HL-60 (cell line): ENCODE results near the gene RAD18.

Experiments
- DNase-seq, 2 experiments: peaks; one replicate each; pipeline ENCODE4 v3.0.0-alpha.2; 2010 to 2020; ENCODE audit warnings: low read depth in 1 of 2, low spot score in 1 of 2
- H3K27ac ChIP-seq: fragments of 250-450 bp; sonication (Bioruptor Pico); replicated peaks from 2 replicates; pipeline ENCODE4 v1.5.1; 2020; ENCODE audit warnings: mild to moderate bottlenecking, moderate library complexity
- H3K27me3 ChIP-seq: fragments of 250-450 bp; sonication (Bioruptor Pico); 2 replicates; pipeline ENCODE4 v1.5.1; 2021; ENCODE audit warnings: mild to moderate bottlenecking, moderate library complexity; ENCODE audit not compliant: insufficient read depth, poor library complexity, severe bottlenecking
- H3K4me3 ChIP-seq: replicated peaks from 2 replicates; pipeline ENCODE4 v1.5.1; 2011; ENCODE audit warnings: mild to moderate bottlenecking, control low read depth, low read length; ENCODE audit not compliant: insufficient read depth
- GABPA ChIP-seq: IDR thresholded peaks from 2 replicates; pipeline ENCODE4 v1.6.1; 2012; ENCODE audit warnings: low read depth
- POLR2AphosphoS5 ChIP-seq: IDR thresholded peaks from 2 replicates; pipeline ENCODE4 v1.6.1; 2012; ENCODE audit warnings: low read depth
- SPI1 ChIP-seq: IDR thresholded peaks from 2 replicates; pipeline ENCODE4 v1.6.1; 2012; ENCODE audit warnings: low read depth, mild to moderate bottlenecking, borderline replicate concordance
- TF ChIP-seq, protein P1 (sequence below): IDR thresholded peaks from one replicate; pipeline ENCODE4 v1.5.1; 2011; ENCODE audit warnings: low read length, control low read depth, inconsistent platforms; ENCODE audit not compliant: insufficient read depth
- TF ChIP-seq, protein P2 (sequence below): IDR thresholded peaks from 2 replicates; pipeline ENCODE4 v1.6.1; 2012; ENCODE audit warnings: low read depth; ENCODE audit not compliant: insufficient replicate concordance

The RAD18 gene

DNA sequence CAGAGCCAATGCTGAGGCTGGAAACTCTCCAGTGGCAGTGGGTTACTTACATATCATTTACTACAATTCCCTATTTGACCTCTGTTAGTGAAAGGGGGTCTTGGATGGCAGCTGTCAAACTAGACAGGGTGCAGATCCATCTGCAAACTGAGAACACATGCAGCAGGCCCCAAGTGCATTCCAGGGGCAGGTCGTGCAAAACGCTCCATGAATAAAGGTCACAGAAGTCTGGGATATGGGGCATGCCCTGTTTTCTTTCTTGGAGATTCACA is 25.0 kb upstream of the RAD18 start:
- TF ChIP-seq GABPA (no peak), POLR2AphosphoS5 (no peak), SPI1 (no peak)
- TF ChIP-seq, protein P1, sequence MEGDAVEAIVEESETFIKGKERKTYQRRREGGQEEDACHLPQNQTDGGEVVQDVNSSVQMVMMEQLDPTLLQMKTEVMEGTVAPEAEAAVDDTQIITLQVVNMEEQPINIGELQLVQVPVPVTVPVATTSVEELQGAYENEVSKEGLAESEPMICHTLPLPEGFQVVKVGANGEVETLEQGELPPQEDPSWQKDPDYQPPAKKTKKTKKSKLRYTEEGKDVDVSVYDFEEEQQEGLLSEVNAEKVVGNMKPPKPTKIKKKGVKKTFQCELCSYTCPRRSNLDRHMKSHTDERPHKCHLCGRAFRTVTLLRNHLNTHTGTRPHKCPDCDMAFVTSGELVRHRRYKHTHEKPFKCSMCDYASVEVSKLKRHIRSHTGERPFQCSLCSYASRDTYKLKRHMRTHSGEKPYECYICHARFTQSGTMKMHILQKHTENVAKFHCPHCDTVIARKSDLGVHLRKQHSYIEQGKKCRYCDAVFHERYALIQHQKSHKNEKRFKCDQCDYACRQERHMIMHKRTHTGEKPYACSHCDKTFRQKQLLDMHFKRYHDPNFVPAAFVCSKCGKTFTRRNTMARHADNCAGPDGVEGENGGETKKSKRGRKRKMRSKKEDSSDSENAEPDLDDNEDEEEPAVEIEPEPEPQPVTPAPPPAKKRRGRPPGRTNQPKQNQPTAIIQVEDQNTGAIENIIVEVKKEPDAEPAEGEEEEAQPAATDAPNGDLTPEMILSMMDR = no peak
- no peak for DNase-seq
- no peak overlapping the region for H3K4me3 ChIP-seq
- no peak overlapping the region for H3K27ac ChIP-seq
- H3K27me3 ChIP-seq = no peaks in the 10 kb centered on the region

DNA sequence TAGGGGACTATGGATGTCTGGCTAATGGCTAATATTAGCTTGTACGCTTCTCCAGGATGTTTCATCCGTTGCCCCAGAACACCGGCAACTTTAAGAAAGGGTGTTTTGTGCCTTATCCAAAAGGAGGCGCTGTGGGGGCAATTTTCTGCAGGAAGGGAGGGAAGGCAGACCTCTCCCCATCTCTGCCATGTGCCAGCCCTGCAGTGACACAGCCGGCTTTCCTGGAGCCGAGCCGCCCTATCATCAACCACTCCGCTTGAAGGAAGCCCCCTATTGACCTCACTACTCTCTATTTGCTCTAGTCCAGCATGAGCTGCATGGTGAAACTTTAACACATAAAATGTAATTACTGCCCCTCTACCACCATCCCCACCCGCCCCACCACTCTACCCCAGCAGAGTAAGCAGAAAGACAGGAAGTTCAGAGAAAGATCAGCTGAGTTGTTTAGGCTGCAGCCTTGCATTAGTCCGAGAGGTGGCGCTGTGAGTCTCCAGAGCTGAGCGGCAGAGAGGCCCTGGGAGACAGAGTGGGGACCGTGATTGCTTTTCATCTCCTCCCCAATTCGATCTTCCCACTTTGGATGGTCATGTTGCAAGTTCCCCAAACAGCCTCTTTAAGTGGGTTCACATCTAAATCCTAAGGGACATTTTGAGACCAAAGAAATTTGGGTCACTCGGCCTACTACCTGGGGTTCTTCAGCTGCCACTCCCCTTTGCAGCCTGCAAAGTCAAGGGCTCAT is 24.5 kb upstream of the RAD18 start:
- Histone ChIP-seq H3K27ac (no peak overlapping the region), H3K27me3 (no peaks in the 10 kb centered on the region), H3K4me3 (no peak overlapping the region)
- TF ChIP-seq, protein P1 = peak; percentile 69
- TF ChIP-seq GABPA (no peak), SPI1 (no peak)
- TF ChIP-seq, protein P2, sequence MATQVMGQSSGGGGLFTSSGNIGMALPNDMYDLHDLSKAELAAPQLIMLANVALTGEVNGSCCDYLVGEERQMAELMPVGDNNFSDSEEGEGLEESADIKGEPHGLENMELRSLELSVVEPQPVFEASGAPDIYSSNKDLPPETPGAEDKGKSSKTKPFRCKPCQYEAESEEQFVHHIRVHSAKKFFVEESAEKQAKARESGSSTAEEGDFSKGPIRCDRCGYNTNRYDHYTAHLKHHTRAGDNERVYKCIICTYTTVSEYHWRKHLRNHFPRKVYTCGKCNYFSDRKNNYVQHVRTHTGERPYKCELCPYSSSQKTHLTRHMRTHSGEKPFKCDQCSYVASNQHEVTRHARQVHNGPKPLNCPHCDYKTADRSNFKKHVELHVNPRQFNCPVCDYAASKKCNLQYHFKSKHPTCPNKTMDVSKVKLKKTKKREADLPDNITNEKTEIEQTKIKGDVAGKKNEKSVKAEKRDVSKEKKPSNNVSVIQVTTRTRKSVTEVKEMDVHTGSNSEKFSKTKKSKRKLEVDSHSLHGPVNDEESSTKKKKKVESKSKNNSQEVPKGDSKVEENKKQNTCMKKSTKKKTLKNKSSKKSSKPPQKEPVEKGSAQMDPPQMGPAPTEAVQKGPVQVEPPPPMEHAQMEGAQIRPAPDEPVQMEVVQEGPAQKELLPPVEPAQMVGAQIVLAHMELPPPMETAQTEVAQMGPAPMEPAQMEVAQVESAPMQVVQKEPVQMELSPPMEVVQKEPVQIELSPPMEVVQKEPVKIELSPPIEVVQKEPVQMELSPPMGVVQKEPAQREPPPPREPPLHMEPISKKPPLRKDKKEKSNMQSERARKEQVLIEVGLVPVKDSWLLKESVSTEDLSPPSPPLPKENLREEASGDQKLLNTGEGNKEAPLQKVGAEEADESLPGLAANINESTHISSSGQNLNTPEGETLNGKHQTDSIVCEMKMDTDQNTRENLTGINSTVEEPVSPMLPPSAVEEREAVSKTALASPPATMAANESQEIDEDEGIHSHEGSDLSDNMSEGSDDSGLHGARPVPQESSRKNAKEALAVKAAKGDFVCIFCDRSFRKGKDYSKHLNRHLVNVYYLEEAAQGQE = no peak
- peak; percentile 27 to 61 for DNase-seq

DNA sequence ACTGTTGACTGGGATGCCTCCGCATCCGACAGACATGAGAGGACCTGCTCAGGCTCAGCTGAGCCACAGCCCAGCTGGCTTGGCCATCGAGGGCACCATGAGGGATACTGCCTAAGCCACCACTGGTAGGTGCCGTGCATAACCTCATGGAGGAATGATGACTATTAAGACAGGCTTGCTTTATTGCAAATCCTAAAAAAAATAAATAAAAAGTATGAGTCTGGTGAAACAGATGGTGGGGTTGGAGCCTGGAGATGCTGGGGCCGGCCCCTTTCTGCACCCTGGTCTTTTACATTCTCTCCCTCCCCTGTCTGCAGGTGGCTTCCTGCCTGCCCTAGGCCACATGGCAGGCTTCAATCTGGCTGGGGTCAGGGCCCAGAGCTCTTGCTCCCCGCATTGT is 24.0 kb upstream of the RAD18 start:
- Histone ChIP-seq H3K27me3 (no peaks in the 10 kb centered on the region), H3K27ac (no peak overlapping the region), H3K4me3 (no peak overlapping the region)
- TF ChIP-seq POLR2AphosphoS5 (no peak), SPI1 (no peak), GABPA (no peak)
- TF ChIP-seq, protein P2 = no peak
- TF ChIP-seq, protein P1 = no peak
- no peak for DNase-seq

DNA sequence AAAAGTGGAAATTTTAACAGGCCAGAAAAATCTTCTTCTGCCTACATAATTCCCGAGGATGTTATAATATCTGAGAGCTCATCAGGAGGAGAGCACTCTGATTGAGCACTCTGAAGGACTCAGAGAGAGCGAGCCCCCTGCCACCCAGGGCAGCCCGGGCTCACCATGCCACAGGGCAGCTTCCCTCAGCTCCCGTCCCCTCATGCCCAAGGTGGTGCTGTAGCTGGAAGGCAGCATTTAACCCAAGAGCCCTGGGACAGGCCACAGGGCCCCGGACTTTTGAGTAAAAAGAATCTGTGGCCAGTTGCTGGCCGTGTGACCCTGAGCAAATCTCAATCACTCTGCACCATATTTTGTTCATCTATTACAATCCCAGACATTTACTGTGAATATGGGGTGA is 23.5 kb upstream of the RAD18 start:
- no peaks in the 10 kb centered on the region for H3K27me3 ChIP-seq
- no peak for TF ChIP-seq SPI1
- TF ChIP-seq, protein P1 = no peak
- TF ChIP-seq GABPA = no peak
- TF ChIP-seq, protein P2 = no peak
- no peak for TF ChIP-seq POLR2AphosphoS5
- no peak for DNase-seq
- H3K4me3 ChIP-seq = no peak overlapping the region
- H3K27ac ChIP-seq = no peak overlapping the region
